ENCODE data around the gene EGFR.
"Not testable (repeated sequence)": the region's sequence is repeated elsewhere in the genome, so short reads cannot be mapped to it uniquely, and the experiment has no call there.

Gene EGFR

GRCh38 chr7:55033236-55033846, 14.5 kb downstream of the EGFR start:
- in situ Hi-C loops (cut with MboI; ENCODE audit: low pct_unique_long_range_greater_than_20kb, low sequenced_read_pairs, unreplicated experiment), result no loop called here
- no peak for TF ChIP-seq CTCF (IDR thresholded peaks at IDR 0.05; ENCODE audit: extremely low read depth, insufficient read depth, missing control alignments)
- no peak for DNase-seq (ENCODE audit: low spot score)

DNA sequence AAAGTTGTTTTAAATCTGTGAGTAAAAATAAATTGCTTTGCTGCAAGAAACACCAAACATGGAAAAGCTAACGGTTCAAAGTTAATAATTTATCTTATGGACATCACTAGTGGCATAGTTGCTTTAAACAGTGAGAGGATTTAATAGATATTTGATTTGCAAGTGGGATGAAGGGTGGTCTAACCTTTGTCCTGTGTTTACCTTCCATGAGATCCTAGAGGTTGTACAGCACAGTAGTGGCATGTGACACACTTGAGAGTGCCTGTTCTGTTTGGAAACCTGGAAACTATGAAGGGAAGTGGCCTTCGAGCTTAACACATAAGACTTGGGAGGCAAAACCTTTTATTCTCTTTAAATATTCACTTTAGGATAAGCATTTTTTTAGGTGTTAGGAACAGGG, 16.0 kb downstream of the EGFR start:
- DNase-seq (ENCODE audit: low spot score), result no peak
- no peak for TF ChIP-seq CTCF (IDR thresholded peaks at IDR 0.05; ENCODE audit: extremely low read depth, insufficient read depth, missing control alignments)
- in situ Hi-C loops (cut with MboI; ENCODE audit: low pct_unique_long_range_greater_than_20kb, low sequenced_read_pairs, unreplicated experiment), result no loop called here

DNA sequence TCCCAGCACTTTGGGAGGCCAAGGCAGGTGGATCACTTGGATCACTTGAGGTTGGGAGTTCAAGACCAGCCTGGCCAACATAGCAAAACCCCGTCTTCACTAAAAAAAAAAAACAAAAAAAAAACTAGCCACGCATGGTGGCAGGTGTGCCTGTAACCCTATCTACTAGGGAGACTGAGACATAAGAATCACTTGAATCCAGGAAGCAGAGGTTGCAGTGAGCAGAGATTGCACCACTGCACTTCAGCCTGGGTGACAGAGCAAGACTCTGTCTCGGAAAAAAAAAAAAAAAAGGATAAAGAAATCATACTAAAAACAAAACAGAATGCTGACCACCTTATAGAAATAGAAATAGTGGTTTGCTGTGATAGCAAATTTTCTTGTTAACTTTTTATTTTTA, 16.6 kb downstream of the EGFR start:
- in situ Hi-C loops (cut with MboI; ENCODE audit: low pct_unique_long_range_greater_than_20kb, low sequenced_read_pairs, unreplicated experiment); DNase-seq (ENCODE audit: low spot score): not testable (repeated sequence)

DNA sequence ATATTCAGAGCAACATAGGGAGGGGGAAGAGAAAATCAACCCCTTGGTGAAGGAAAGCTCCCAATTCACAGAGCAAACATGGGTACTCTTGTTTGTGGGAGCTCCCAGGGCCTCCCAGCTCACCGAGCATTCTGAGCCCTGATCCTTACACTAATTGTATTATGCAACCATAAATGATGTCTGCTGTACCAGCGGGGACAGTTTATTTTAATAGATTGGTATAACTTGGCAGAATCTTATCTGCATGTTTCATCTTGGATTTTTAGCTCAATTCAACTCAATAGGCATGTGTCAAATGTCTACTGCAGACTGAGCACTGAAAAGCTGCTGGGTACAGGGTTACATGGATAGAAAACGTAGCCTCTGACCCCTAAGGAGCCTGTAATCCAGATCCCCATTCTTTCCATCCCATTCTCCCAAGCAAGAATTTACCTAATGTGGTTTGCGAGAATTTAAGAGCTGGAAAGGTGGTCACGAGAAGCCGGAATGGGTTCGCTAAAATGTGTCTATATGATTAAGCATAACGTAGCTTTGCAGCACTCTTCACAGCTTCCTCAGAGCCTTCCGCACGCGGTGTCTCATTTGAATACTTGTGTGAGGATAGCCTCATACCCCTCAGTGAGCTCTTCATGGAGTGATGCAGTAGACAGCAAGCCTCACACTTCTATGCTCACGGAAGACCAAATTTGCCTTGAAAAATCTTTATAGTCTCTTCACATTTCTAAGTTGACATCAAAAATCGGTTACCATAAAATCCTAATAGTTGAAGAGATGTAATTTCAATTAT, 18.3 kb downstream of the EGFR start:
- no peak for DNase-seq (ENCODE audit: low spot score)
- no peak for TF ChIP-seq CTCF (IDR thresholded peaks at IDR 0.05; ENCODE audit: extremely low read depth, insufficient read depth, missing control alignments)
- in situ Hi-C loops (cut with MboI; ENCODE audit: low pct_unique_long_range_greater_than_20kb, low sequenced_read_pairs, unreplicated experiment), result no loop called here

DNA sequence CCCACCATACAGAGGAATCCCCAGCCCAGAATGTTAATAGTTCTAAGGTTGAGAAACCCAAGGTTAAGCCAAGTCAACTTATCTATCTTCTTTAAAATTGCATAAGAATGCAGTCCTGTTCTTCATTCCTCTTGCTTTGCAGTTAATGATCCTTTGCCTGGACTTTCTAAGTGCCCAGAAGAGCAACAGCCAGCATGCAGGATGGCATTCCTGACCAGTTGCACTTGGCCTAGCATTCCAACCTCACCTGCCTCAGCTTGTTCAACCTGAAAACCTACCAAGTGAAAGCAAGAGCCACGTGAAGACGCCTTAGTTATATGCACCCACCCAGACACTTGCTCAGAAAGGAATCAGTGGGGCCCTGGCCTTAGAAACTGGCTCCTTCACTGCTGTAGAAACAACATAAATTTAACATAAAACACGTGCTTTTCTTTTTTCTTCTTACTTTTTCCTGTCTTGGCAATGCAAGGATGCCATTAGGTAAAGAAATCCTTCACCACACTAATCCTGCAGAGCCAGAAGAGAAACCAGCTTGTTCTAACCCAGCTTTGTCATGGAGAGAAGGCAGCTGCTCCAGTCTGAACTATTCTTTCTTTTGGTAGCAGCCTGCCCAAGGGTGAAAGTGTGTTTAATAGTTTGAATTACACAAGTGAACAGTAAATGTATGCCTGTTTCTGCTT, 25.0 kb downstream of the EGFR start:
- in situ Hi-C loops (cut with MboI; ENCODE audit: low pct_unique_long_range_greater_than_20kb, low sequenced_read_pairs, unreplicated experiment), result no loop called here
- TF ChIP-seq CTCF (IDR thresholded peaks at IDR 0.05; ENCODE audit: extremely low read depth, insufficient read depth, missing control alignments), result no peak
- DNase-seq (ENCODE audit: low spot score), result no peak

DNA sequence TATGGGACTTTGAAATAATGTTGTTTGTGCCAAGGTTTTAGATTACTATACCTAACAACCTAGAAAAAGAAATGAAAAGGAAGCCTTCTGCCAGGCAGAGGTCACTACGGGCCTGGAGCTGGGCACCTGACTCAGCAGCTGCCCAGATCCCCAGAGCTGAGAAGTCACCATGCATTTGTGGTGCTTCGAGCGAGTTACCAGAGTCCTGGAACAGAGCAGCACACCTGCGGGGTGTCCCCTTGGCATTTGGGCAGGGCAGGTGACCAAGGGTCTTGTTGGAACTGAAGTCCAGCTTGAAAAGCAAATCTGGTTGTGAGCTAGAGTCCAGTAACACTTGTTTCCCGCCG, 25.5 kb downstream of the EGFR start:
- DNase-seq (ENCODE audit: low spot score), result no peak
- TF ChIP-seq CTCF (IDR thresholded peaks at IDR 0.05; ENCODE audit: extremely low read depth, insufficient read depth, missing control alignments), result no peak
- in situ Hi-C loops (cut with MboI; ENCODE audit: low pct_unique_long_range_greater_than_20kb, low sequenced_read_pairs, unreplicated experiment), result no loop called here

- DNase-seq (ENCODE audit: low spot score), result no peak
- in situ Hi-C loops (cut with MboI; ENCODE audit: low pct_unique_long_range_greater_than_20kb, low sequenced_read_pairs, unreplicated experiment), result no loop called here
- TF ChIP-seq CTCF (IDR thresholded peaks at IDR 0.05; ENCODE audit: extremely low read depth, insufficient read depth, missing control alignments), result no peak
Observed at GRCh38 chr7:55044791-55045190, 26.0 kb downstream of the EGFR start.
